ENCODE measurements around the gene MAEA.

Gene MAEA

DNA sequence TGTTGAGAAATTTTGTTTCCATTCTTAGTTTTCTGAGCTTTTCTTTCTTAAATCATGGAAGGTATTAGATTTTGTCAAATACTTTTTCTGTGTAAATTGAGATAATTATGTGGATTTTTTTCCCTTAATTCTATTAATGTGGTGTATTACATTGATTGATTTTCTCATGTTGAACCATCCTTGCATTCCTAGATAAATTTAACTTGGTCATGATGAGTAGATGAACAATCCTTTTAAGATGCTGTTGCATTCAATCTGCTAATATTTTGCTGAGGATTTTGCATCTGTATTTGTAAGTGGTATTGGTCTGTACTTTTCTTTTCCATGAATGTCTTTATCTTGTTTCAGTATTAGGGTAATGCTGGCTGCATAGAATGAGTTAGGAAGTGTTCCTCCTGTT, 20.5 kb upstream of the MAEA start:
- Histone ChIP-seq H4K20me1 (ENCODE audit: low read depth, low read length) (no peaks in the 10 kb centered on the region), H3K79me2 (ENCODE audit: insufficient read depth, low read length) (no peaks in the 10 kb centered on the region), H3K4me2 (ENCODE audit: low read depth, low read length, poor library complexity, severe bottlenecking) (no peak overlapping the region), H2AFZ (ENCODE audit: low read depth, low read length, severe bottlenecking) (no peak overlapping the region), H3K27me3 (ENCODE audit: low read length) (no peaks in the 10 kb centered on the region), H3K4me3 (ENCODE audit: insufficient read depth, low read length, poor library complexity, severe bottlenecking) (no peak overlapping the region), H3K27ac (ENCODE audit: low read depth, low read length) (no peak overlapping the region), H3K9ac (ENCODE audit: low read length) (no peak overlapping the region), H3K36me3 (ENCODE audit: low read length) (no peaks in the 10 kb centered on the region), H3K9me2 (replicated peaks; ENCODE audit: insufficient read depth, low read length) (no peaks in the 10 kb centered on the region), H3K9me3 (ENCODE audit: insufficient read depth, low read length) (no peaks in the 10 kb centered on the region), H3F3A (ENCODE audit: insufficient read depth) (peaks cover 11% of the 10 kb centered on the region; the same call in 1 of the 2 replicates)
- TF ChIP-seq, protein P1, sequence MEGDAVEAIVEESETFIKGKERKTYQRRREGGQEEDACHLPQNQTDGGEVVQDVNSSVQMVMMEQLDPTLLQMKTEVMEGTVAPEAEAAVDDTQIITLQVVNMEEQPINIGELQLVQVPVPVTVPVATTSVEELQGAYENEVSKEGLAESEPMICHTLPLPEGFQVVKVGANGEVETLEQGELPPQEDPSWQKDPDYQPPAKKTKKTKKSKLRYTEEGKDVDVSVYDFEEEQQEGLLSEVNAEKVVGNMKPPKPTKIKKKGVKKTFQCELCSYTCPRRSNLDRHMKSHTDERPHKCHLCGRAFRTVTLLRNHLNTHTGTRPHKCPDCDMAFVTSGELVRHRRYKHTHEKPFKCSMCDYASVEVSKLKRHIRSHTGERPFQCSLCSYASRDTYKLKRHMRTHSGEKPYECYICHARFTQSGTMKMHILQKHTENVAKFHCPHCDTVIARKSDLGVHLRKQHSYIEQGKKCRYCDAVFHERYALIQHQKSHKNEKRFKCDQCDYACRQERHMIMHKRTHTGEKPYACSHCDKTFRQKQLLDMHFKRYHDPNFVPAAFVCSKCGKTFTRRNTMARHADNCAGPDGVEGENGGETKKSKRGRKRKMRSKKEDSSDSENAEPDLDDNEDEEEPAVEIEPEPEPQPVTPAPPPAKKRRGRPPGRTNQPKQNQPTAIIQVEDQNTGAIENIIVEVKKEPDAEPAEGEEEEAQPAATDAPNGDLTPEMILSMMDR (IDR thresholded peaks at IDR 0.05; ENCODE audit: insufficient read depth, low read length, poor library complexity, severe bottlenecking): no peak
- TF ChIP-seq EZH2phosphoT487 (conservative IDR thresholded peaks at IDR 0.05; ENCODE audit: low read length): no peak

DNA sequence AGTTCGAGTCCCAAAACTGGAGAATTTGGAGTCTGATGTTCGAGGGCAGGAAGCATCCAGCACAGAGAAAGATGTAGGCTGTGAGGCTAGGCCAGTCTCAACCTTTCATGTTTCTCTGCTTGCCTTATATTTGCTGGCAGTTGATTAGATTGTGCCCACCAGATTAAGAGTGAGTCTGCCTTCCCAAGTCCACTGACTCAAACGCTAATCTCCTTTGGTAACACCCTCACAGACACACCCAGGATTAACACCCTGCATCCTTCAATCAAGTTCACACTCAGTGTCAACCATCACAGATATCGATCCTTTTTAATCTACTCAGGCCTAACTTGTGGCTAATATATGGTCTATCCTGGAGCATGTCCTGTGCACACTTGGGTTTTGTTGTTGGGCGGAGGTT, 18.0 kb upstream of the MAEA start:
- H3K36me3 ChIP-seq (ENCODE audit: low read length): no peaks in the 10 kb centered on the region
- no peak overlapping the region for H3K4me2 ChIP-seq (ENCODE audit: low read depth, low read length, poor library complexity, severe bottlenecking)
- no peaks in the 10 kb centered on the region for H3K27me3 ChIP-seq (ENCODE audit: low read length)
- H3K4me3 ChIP-seq (ENCODE audit: insufficient read depth, low read length, poor library complexity, severe bottlenecking): no peak overlapping the region
- H3K9me3 ChIP-seq (ENCODE audit: insufficient read depth, low read length): no peaks in the 10 kb centered on the region
- no peak overlapping the region for H2AFZ ChIP-seq (ENCODE audit: low read depth, low read length, severe bottlenecking)
- peaks cover 11% of the 10 kb centered on the region; the same call in 1 of the 2 replicates for H3F3A ChIP-seq (ENCODE audit: insufficient read depth)
- no peak overlapping the region for H3K27ac ChIP-seq (ENCODE audit: low read depth, low read length)
- H3K9me2 ChIP-seq (replicated peaks; ENCODE audit: insufficient read depth, low read length): no peaks in the 10 kb centered on the region
- no peaks in the 10 kb centered on the region for H4K20me1 ChIP-seq (ENCODE audit: low read depth, low read length)
- H3K9ac ChIP-seq (ENCODE audit: low read length): no peak overlapping the region
- TF ChIP-seq EZH2phosphoT487 (conservative IDR thresholded peaks at IDR 0.05; ENCODE audit: low read length): no peak
- TF ChIP-seq, protein P1 (IDR thresholded peaks at IDR 0.05; ENCODE audit: insufficient read depth, low read length, poor library complexity, severe bottlenecking): no peak
- H3K79me2 ChIP-seq (ENCODE audit: insufficient read depth, low read length): no peaks in the 10 kb centered on the region

DNA sequence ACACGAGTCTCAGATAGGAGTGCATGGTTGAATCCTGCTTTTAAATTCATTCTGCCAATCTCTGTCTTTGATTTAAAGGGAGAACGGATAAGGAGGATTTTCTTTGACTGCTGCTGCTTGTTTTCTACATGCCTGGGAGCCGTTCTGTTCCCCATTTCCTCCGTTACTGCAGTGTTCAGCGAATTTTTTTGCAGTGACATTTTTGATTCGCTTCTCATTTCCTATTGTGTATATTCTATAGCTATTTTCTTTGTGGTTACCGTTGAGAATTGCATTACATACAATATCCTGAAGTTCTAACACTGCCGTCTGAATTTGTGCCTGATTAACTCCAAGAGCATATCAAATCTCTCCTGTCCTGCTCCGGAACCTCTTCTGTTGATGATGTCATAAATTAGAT, 14.8 kb upstream of the MAEA start:
- no peak for TF ChIP-seq EZH2phosphoT487 (conservative IDR thresholded peaks at IDR 0.05; ENCODE audit: low read length)
- TF ChIP-seq, protein P1 (IDR thresholded peaks at IDR 0.05; ENCODE audit: insufficient read depth, low read length, poor library complexity, severe bottlenecking): no peak
- H3K27me3 ChIP-seq (ENCODE audit: low read length): no peaks in the 10 kb centered on the region
- H3K9me3 ChIP-seq (ENCODE audit: insufficient read depth, low read length): no peaks in the 10 kb centered on the region
- no peak overlapping the region for H3K27ac ChIP-seq (ENCODE audit: low read depth, low read length)
- H3F3A ChIP-seq (ENCODE audit: insufficient read depth): peaks cover 3% of the 10 kb centered on the region; the same call in 1 of the 2 replicates
- H3K79me2 ChIP-seq (ENCODE audit: insufficient read depth, low read length): no peaks in the 10 kb centered on the region
- no peak overlapping the region for H3K4me3 ChIP-seq (ENCODE audit: insufficient read depth, low read length, poor library complexity, severe bottlenecking)
- no peak overlapping the region for H3K9ac ChIP-seq (ENCODE audit: low read length)
- no peak overlapping the region for H3K4me2 ChIP-seq (ENCODE audit: low read depth, low read length, poor library complexity, severe bottlenecking)
- no peaks in the 10 kb centered on the region for H3K36me3 ChIP-seq (ENCODE audit: low read length)
- no peaks in the 10 kb centered on the region for H4K20me1 ChIP-seq (ENCODE audit: low read depth, low read length)
- H3K9me2 ChIP-seq (replicated peaks; ENCODE audit: insufficient read depth, low read length): no peaks in the 10 kb centered on the region
- no peak overlapping the region for H2AFZ ChIP-seq (ENCODE audit: low read depth, low read length, severe bottlenecking)
